ENCODE data around the gene PARS2. TPM values are rescaled to one million over a fixed set of nuclear protein-coding genes. Genes with fewer than 3 reads are reported as not detected.

PARS2 gene
- total RNA-seq, 1 experiment from 2014 or later = 5.8 TPM

- no peak for DNase-seq (ENCODE audit: low read depth)
Observed at GRCh38 chr1:54736685-54737084, 27.6 kb downstream of the PARS2 start.

DNA sequence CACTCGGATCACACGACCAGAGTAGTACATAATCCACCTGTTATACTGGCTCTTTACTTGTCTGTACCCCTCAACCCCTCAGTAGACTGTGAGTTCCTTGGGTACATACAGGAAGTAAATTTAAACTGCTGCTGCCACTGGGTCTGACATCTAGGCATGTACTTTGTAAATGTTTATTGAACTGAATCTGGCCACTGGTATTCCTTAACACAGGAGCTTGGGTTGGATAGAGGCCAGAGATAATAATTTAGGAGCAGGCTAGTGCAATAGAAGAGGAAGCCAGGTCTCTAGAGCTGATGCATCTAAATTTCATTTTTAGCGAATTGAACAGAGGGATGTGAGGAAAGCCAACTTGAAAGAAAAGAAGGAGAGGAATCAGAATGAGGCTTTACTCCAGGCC lies 36.3 kb downstream of the PARS2 start:
- no peak for DNase-seq (ENCODE audit: low read depth)

- DNase-seq (ENCODE audit: low read depth) = no peak
Observed at GRCh38 chr1:54724771-54725170, 39.6 kb downstream of the PARS2 start.

GRCh38 chr1:54723985-54724384 lies 40.3 kb downstream of the PARS2 start:
- no peak for DNase-seq (ENCODE audit: low read depth)

DNA sequence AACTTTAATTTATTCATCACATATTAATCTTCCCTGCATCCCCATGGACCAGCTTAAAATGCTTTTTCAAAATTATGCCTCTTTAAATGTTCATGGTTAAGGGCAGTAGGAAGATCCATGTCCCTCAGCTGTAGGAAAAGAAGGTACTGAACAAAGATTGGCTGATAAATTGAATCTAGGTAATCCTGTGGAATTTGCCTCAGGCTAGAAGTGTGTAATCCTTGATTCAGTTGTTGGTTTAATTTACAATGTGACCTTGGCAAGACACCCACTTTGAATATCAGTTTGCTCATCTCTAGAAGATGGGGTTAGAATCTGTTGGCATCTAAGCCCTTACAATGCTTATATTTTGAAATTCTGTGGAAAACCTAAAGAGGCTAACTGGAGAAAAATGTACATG lies 42.6 kb downstream of the PARS2 start:
- DNase-seq (ENCODE audit: low read depth) = no peak

GRCh38 chr1:54716299-54717047 lies 47.9 kb downstream of the PARS2 start:
- peak; percentile 60 for DNase-seq (ENCODE audit: low read depth)

- DNase-seq (ENCODE audit: low read depth) = peak; percentile 92
Observed at GRCh38 chr1:54715493-54716298, 48.6 kb downstream of the PARS2 start, which contains the start of gene TTC4. TTC4 (plus strand) TSS chr1:54715861; CDS start chr1:54715909, 48 bp downstream.

GRCh38 chr1:54714881-54715492 lies 49.3 kb downstream of the PARS2 start:
- no peak for DNase-seq (ENCODE audit: low read depth)

- no peak for DNase-seq (ENCODE audit: low read depth)
Observed at GRCh38 chr1:54711536-54711935, 52.8 kb downstream of the PARS2 start.

DNA sequence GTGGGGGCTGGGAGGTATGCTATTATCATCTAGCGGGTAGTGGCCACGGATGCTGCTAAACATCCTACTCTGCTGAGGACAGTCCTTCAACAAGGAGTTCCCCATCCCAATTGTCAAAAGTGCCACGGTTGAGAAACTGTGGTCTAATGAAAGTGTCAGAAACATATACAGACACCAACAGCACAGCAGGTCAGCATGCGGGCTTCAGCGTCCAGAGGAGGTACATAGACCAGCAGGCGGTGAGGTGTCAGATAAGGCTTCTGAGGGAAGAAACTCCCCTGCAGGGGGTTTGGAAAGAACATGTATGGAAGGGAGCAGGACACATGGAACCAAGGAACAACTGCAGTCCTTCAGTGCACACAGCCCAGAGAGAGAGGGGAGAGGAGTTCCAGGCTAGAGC lies 53.5 kb downstream of the PARS2 start:
- DNase-seq (ENCODE audit: low read depth) = no peak

DNA sequence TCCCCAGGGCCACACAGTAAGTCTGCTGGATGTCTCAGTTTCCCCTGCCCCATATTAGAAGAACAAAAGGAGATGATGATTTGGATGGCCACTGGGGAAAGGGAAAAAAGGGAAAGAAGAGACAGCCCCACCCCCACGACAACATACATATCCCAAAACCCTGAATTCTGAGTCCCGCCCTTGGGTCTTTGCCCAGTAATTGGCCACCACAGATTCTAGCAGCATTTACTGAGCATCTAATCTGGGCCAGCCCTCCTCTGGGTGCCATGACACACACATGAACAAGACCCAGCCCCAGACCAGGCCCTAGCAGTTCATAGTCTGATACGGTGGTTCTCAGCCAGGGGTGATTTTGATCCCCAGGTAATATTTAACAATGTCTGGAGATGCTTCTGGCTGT lies 53.9 kb downstream of the PARS2 start:
- no peak for DNase-seq (ENCODE audit: low read depth)

- DNase-seq (ENCODE audit: low read depth) = peak; percentile 71
Observed at GRCh38 chr1:54709547-54710292, 54.6 kb downstream of the PARS2 start.

DNA sequence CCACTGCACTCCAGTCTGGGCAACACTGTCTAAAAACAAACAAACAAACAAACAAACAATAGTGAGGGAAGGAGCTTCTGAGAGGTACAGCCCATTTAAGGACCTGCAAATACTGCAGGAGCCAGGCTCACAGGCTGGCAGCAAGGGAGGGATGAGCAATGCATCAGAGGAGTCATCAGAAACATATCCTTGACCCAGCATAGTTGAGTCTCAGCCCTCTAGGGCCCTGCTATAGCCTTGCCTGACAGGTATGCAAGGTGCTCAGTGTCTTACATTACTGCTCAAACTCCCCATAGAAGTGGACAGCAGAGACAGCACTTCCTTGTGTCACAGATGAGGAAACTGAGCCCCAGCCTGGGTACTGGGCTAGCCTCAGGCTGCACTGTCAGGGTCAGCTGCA lies 55.9 kb downstream of the PARS2 start:
- DNase-seq (ENCODE audit: low read depth) = no peak

Other genes starting within 250 kb of the PARS2 start
- 1.3 and 1.4 TPM in 2 replicates for gene ACOT11, start 216.3 kb downstream of the PARS2 start, total RNA-seq (2014; rRNA removed; shearing (Covaris generic))
- not detected in 2 replicates for gene FAM151A, start 141.0 kb downstream of the PARS2 start, total RNA-seq (2014; rRNA removed; shearing (Covaris generic))
- gene MROH7, start 122.7 kb downstream of the PARS2 start, total RNA-seq (2014; rRNA removed; shearing (Covaris generic)) = not detected in 2 replicates
- gene TTC4, start 48.7 kb downstream of the PARS2 start, total RNA-seq (2014; rRNA removed; shearing (Covaris generic)) = 64.8 and 75.8 TPM in 2 replicates
- gene TTC22, start 36.8 kb upstream of the PARS2 start, total RNA-seq (2014; rRNA removed; shearing (Covaris generic)) = not detected in 2 replicates
- 91.9 and 121 TPM in 2 replicates for gene DHCR24, start 122.7 kb upstream of the PARS2 start, total RNA-seq (2014; rRNA removed; shearing (Covaris generic))
- not detected in 2 replicates for gene TMEM61, start 216.1 kb upstream of the PARS2 start, total RNA-seq (2014; rRNA removed; shearing (Covaris generic))
- not detected in 2 replicates for gene BSND, start 234.4 kb upstream of the PARS2 start, total RNA-seq (2014; rRNA removed; shearing (Covaris generic))